HCT116 (cell line): Measurements from ENCODE around the gene AKAP13. TPM values are rescaled to one million over a fixed set of nuclear protein-coding genes. Genes with fewer than 3 reads are reported as not detected.

ENCODE experiments used
- ATAC-seq: fragments of 200-7000 bp; cut with Tn5 transposase; 2 replicates; pipeline ENCODE4 v1.9.1; 2020; ENCODE audit warnings: mild to moderate bottlenecking, moderate library complexity
- BruUV-seq: library from RNA; stranded (reverse); fragments of 400-500 nt; replicated peaks from 2 replicates; lab custom pipeline; 2021; lab: Mats Ljungman, UMichigan
- CTCF ChIA-PET: fragments of 300-600 bp; sonication (Branson Sonifier 250); formaldehyde crosslinking; loops from one replicate; lab custom pipeline; 2021; ENCODE audit warnings: antibody characterized with exemption; lab: Charles Lee
- POLR2A ChIA-PET: fragments of 300-600, 350-600 bp; sonication (Branson Sonifier 250); formaldehyde crosslinking; loops from one replicate; lab custom pipeline; 2021; ENCODE audit warnings: antibody characterized with exemption; lab: Charles Lee
- RAD21 ChIA-PET, 2 experiments: fragments of 300-600 bp; sonication (Branson Sonifier 250); formaldehyde crosslinking; loops; one replicate each; lab custom pipeline; 2023; ENCODE audit warnings: low total read pairs in 2 of 2; ENCODE audit not compliant: uncharacterized antibody in 2 of 2, unreplicated experiment in 2 of 2, low non-redundant PET in 1 of 2; lab: Charles Lee
- DNase-seq: peaks from one replicate; pipeline ENCODE4 v3.0.0-alpha.2; 2010; ENCODE audit warnings: low read depth, low spot score
- H2AFZ ChIP-seq: fragments of 200-600 bp; shearing (Covaris generic), sonication (generic); 2 replicates; pipeline ENCODE4 v1.6.1; 2017; ENCODE audit warnings: low read depth, mixed run types, mixed read lengths, antibody characterized with exemption, low read length; ENCODE audit not compliant: poor library complexity, severe bottlenecking
- H3K27ac ChIP-seq: 2 replicates; pipeline ENCODE4 v1.5.1; 2012; ENCODE audit warnings: low read depth, low read length
- H3K27me3 ChIP-seq: fragments of 200-600 bp; sonication (generic); 2 replicates; pipeline ENCODE4 v1.6.1; 2016; ENCODE audit warnings: mixed run types, low read length, mixed read lengths; ENCODE audit not compliant: insufficient read depth
- H3K36me3 ChIP-seq, 2 experiments: fragments of 200-500 bp in 1 of 2; fragments of 200-600 bp in 1 of 2; sonication (Bioruptor generic) in 1 of 2; sonication (generic) in 1 of 2; 2 replicates each; pipeline versions ENCODE4 v1.5.1 to v1.6.1; 2014 to 2016; ENCODE audit warnings: low read length in 2 of 2, inconsistent platforms in 1 of 2, mixed read lengths in 1 of 2, mixed run types in 1 of 2; ENCODE audit not compliant: insufficient read depth in 2 of 2, control insufficient read depth in 1 of 2
- H3K4me1 ChIP-seq, 2 experiments: fragments of 200-600 bp in 1 of 2; sonication (generic) in 1 of 2; 2 replicates each; pipeline versions ENCODE4 v1.5.1 to v1.6.1; 2012 to 2017; ENCODE audit warnings: low read length in 2 of 2, inconsistent platforms in 1 of 2, mild to moderate bottlenecking in 1 of 2, mixed read lengths in 1 of 2, mixed run types in 1 of 2, moderate library complexity in 1 of 2; ENCODE audit not compliant: insufficient read depth in 2 of 2, control insufficient read depth in 1 of 2
- H3K4me2 ChIP-seq: fragments of 200-600 bp; sonication (generic); 2 replicates; pipeline ENCODE4 v1.6.1; 2017; ENCODE audit warnings: mixed run types, low read length, mixed read lengths
- H3K4me3 ChIP-seq, 2 experiments: fragments of 200-600 bp in 1 of 2; sonication (generic) in 1 of 2; replicated peaks in 1 of 2; 2 replicates each; pipeline ENCODE4 v1.5.1; 2011 to 2016; ENCODE audit warnings: low read length in 2 of 2, control low read depth in 1 of 2, low read depth in 1 of 2, mild to moderate bottlenecking in 1 of 2, mixed read lengths in 1 of 2, mixed run types in 1 of 2
- H3K79me2 ChIP-seq: fragments of 200-600 bp; sonication (generic); 2 replicates; pipeline ENCODE4 v1.6.1; 2017; ENCODE audit warnings: mild to moderate bottlenecking, mixed run types, low read length, moderate library complexity, mixed read lengths; ENCODE audit not compliant: insufficient read depth
- H3K9ac ChIP-seq: fragments of 200-600 bp; sonication (generic); 2 replicates; pipeline ENCODE4 v1.6.1; 2016; ENCODE audit warnings: low read length, mixed read lengths
- H3K9me2 ChIP-seq: fragments of 200-600 bp; sonication (generic), shearing (Covaris generic); 2 replicates; pipeline ENCODE4 v1.6.1; 2017; ENCODE audit warnings: mixed run types, mild to moderate bottlenecking, moderate library complexity; ENCODE audit not compliant: insufficient read depth
- H3K9me3 ChIP-seq, 2 experiments: fragments of 200-500 bp in 1 of 2; fragments of 200-600 bp in 1 of 2; sonication (Bioruptor generic) in 1 of 2; sonication (generic) in 1 of 2; 2 replicates each; pipeline ENCODE4 v1.6.1; 2014 to 2017; ENCODE audit warnings: low read length in 2 of 2, mixed read lengths in 2 of 2, inconsistent platforms in 1 of 2, low read depth in 1 of 2, mild to moderate bottlenecking in 1 of 2, mixed run types in 1 of 2, moderate library complexity in 1 of 2; ENCODE audit not compliant: control insufficient read depth in 1 of 2, insufficient read depth in 1 of 2
- H4K20me1 ChIP-seq: fragments of 200-600 bp; sonication (generic), shearing (Covaris generic); 2 replicates; pipeline ENCODE4 v1.6.1; 2017; ENCODE audit warnings: mixed run types, mild to moderate bottlenecking, moderate library complexity; ENCODE audit not compliant: insufficient read depth
- CBX3 ChIP-seq: IDR thresholded peaks from 2 replicates; pipeline ENCODE4 v1.6.1; 2012; ENCODE audit warnings: low read depth
- CEBPB ChIP-seq: IDR thresholded peaks from 2 replicates; pipeline ENCODE4 v1.6.1; 2012; ENCODE audit warnings: low read depth
- EGR1 ChIP-seq: IDR thresholded peaks from 2 replicates; pipeline ENCODE4 v1.6.1; 2012; ENCODE audit warnings: low read depth
- ELF1 ChIP-seq: IDR thresholded peaks from 2 replicates; pipeline ENCODE4 v1.6.1; 2012; ENCODE audit warnings: low read depth, borderline replicate concordance
- EZH2phosphoT487 ChIP-seq: fragments of 200-600 bp; IDR thresholded peaks from 2 replicates; pipeline ENCODE4 v1.6.1; 2018; ENCODE audit warnings: antibody characterized with exemption, borderline replicate concordance
- FOSL1 ChIP-seq: IDR thresholded peaks from 2 replicates; pipeline ENCODE4 v1.6.1; 2012; ENCODE audit warnings: low read depth
- RAD21 ChIP-seq: IDR thresholded peaks from 2 replicates; pipeline ENCODE4 v1.6.1; 2012; ENCODE audit warnings: low read depth, mild to moderate bottlenecking
- TCF7L2 ChIP-seq: IDR thresholded peaks from 2 replicates; pipeline ENCODE4 v1.7.0; 2011; ENCODE audit warnings: borderline replicate concordance, inconsistent platforms; ENCODE audit not compliant: insufficient read depth, insufficient read length; ENCODE audit errors: extremely low read depth
- YY1 ChIP-seq: IDR thresholded peaks from 2 replicates; pipeline ENCODE4 v1.6.1; 2011; ENCODE audit warnings: low read length, low read depth, moderate library complexity, mild to moderate bottlenecking; ENCODE audit not compliant: insufficient replicate concordance; ENCODE audit errors: extremely low read depth
- ZNF274 ChIP-seq: fragments of 200-500 bp; sonication (Bioruptor generic); IDR thresholded peaks from 2 replicates; pipeline ENCODE4 v1.6.1; 2014; ENCODE audit warnings: mild to moderate bottlenecking, low read depth, low read length, inconsistent platforms
- intact Hi-C: fragments of 100-400 bp; cut with micrococcal nuclease; formaldehyde crosslinking; loops from 2 replicates; pipeline ENCODE4 v1.10.0; 2022
- total RNA-seq: library from RNA; stranded (reverse); gene quantifications from one replicate; pipeline ENCODE4 v1.2.1, GENCODE V29; 2021; ENCODE audit not compliant: unreplicated experiment
- TF ChIP-seq, protein P1 (sequence below), 3 experiments: fragments of 200-600 bp in 1 of 3; sonication (generic) in 1 of 3; IDR thresholded peaks in 2 of 3; conservative IDR thresholded peaks in 1 of 3; 2 replicates each; pipeline ENCODE4 v1.5.1; 2012 to 2017; ENCODE audit warnings: low read depth in 2 of 3, low read length in 2 of 3, antibody characterized with exemption in 1 of 3, borderline replicate concordance in 1 of 3, control low read depth in 1 of 3, mild to moderate bottlenecking in 1 of 3, mixed read lengths in 1 of 3, mixed run types in 1 of 3, moderate library complexity in 1 of 3; ENCODE audit not compliant: insufficient read depth in 1 of 3
- TF ChIP-seq, protein P2 (sequence below): IDR thresholded peaks from 2 replicates; pipeline ENCODE4 v1.6.1; 2011; ENCODE audit warnings: mild to moderate bottlenecking, low read length, moderate library complexity; ENCODE audit not compliant: insufficient replicate concordance; ENCODE audit errors: extremely low read depth
- TF ChIP-seq, protein P3 (sequence below): IDR thresholded peaks from 2 replicates; pipeline ENCODE4 v1.6.1; 2012

The AKAP13 gene
- total RNA-seq, 1 experiment from 2014 or later, result 43.1 TPM

DNA sequence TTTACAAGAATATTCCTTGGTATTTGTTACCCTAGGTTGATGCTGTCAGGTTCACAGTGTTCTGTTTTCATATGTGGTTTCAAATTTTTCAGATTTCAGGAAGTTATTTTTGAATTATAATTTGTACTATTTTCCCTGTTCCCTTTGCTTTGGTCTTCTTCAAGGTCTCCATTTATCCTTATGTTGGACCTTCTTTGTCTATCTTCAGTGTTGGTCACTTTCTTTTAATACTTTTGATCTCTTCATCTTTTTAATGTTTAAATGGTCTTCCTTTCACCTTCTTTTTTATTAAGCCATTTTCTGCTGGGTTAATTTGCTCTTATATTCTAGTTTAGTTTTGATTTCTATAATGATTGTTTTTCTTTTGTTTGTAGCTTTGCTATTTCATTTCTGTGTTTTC lies 353.0 kb downstream of the AKAP13 start:
- no peak overlapping the region for H2AFZ ChIP-seq
- no peak overlapping the region for H3K4me2 ChIP-seq
- no peak overlapping the region for H3K27ac ChIP-seq
- no TSS peak for BruUV-seq
- H4K20me1 ChIP-seq, result 0 out of 2 replicates have a peak, but pooled peaks cover 4% of the 10 kb centered on the region
- peak; percentile 48; the same call in 1 of the 2 replicates for TF ChIP-seq CBX3
- no peak for TF ChIP-seq CEBPB
- no peak for TF ChIP-seq ZNF274
- peaks cover 22 to 27% of the 10 kb centered on the region in 2 experiments for H3K36me3 ChIP-seq
- no peak overlapping the region for H3K4me3 ChIP-seq
- no peaks in the 10 kb centered on the region for H3K9me2 ChIP-seq
- no peaks in the 10 kb centered on the region for H3K27me3 ChIP-seq
- intact Hi-C loops, result loop anchor here (5.0 kb wide), 1 partner anchor 54 kb away; no protein-coding TSS in a partner anchor
- no peaks in the 10 kb centered on the region for H3K79me2 ChIP-seq
- 0 out of 4 replicates have a peak, but pooled peaks cover 3 to 6% of the 10 kb centered on the region in 2 experiments for H3K9me3 ChIP-seq
- ChIA-PET RAD21 (no interaction called here), CTCF (no interaction called here), POLR2A (interaction anchor here (0.7 kb wide), 1 partner anchor 991 kb away, joined by 3 read pairs; no protein-coding TSS in a partner anchor)
- H3K9ac ChIP-seq, result no peak overlapping the region
- DNase-seq (no peak), ATAC-seq (no peak)
- H3K4me1 ChIP-seq, result no peaks in the 10 kb centered on the region

DNA sequence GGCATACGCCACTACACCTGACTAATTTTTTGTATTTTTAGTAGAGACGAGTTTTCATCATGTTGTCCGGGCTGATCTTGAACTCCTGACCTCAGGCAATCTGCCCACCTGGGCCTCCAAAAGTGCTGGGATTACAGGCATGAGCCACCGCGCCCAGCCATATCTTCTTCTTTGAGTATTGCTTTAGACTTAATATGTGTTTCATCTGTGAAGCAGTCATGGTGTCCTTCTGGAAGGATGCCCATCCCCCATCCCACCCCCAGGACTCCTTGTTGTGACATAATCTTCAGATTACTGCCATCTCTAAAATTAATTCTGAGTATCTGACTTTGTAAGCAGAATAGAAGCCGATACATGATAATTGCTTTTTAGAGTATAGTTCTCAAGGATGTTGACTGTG lies 356.7 kb downstream of the AKAP13 start:
- Histone ChIP-seq H3K79me2 (no peaks in the 10 kb centered on the region), H3K9me3 (0 out of 4 replicates have a peak, but pooled peaks cover 3 to 6% of the 10 kb centered on the region in 2 experiments), H3K36me3 (peaks cover 12 to 19% of the 10 kb centered on the region in 2 experiments), H3K9ac (no peak overlapping the region), H3K4me3 (no peak overlapping the region), H3K4me2 (no peak overlapping the region), H3K4me1 (no peaks in the 10 kb centered on the region), H3K27me3 (no peaks in the 10 kb centered on the region), H4K20me1 (no peaks in the 10 kb centered on the region), H3K27ac (no peak overlapping the region), H3K9me2 (no peaks in the 10 kb centered on the region), H2AFZ (no peak overlapping the region)
- ChIA-PET POLR2A (no interaction called here), CTCF (no interaction called here), RAD21 (no interaction called here)
- no peak for ATAC-seq
- no TSS peak for BruUV-seq
- intact Hi-C loops, result no loop called here
- DNase-seq, result no peak
- TF ChIP-seq FOSL1 (no peak), YY1 (no peak), TCF7L2 (no peak), ELF1 (no peak), EZH2phosphoT487 (no peak), EGR1 (no peak), RAD21 (no peak)
- TF ChIP-seq, protein P1, sequence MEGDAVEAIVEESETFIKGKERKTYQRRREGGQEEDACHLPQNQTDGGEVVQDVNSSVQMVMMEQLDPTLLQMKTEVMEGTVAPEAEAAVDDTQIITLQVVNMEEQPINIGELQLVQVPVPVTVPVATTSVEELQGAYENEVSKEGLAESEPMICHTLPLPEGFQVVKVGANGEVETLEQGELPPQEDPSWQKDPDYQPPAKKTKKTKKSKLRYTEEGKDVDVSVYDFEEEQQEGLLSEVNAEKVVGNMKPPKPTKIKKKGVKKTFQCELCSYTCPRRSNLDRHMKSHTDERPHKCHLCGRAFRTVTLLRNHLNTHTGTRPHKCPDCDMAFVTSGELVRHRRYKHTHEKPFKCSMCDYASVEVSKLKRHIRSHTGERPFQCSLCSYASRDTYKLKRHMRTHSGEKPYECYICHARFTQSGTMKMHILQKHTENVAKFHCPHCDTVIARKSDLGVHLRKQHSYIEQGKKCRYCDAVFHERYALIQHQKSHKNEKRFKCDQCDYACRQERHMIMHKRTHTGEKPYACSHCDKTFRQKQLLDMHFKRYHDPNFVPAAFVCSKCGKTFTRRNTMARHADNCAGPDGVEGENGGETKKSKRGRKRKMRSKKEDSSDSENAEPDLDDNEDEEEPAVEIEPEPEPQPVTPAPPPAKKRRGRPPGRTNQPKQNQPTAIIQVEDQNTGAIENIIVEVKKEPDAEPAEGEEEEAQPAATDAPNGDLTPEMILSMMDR (IDR thresholded peaks at IDR 0.05 in 2 of 3, conservative IDR thresholded peaks at IDR 0.05 in 1 of 3; ENCODE audit: borderline replicate concordance in 1 of 3, insufficient read depth in 1 of 3, low read depth in 2 of 3, low read length in 2 of 3), result no peak
- TF ChIP-seq, protein P2, sequence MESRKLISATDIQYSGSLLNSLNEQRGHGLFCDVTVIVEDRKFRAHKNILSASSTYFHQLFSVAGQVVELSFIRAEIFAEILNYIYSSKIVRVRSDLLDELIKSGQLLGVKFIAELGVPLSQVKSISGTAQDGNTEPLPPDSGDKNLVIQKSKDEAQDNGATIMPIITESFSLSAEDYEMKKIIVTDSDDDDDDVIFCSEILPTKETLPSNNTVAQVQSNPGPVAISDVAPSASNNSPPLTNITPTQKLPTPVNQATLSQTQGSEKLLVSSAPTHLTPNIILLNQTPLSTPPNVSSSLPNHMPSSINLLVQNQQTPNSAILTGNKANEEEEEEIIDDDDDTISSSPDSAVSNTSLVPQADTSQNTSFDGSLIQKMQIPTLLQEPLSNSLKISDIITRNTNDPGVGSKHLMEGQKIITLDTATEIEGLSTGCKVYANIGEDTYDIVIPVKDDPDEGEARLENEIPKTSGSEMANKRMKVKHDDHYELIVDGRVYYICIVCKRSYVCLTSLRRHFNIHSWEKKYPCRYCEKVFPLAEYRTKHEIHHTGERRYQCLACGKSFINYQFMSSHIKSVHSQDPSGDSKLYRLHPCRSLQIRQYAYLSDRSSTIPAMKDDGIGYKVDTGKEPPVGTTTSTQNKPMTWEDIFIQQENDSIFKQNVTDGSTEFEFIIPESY, result no peak
- TF ChIP-seq, protein P3, sequence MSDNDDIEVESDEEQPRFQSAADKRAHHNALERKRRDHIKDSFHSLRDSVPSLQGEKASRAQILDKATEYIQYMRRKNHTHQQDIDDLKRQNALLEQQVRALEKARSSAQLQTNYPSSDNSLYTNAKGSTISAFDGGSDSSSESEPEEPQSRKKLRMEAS, result no peak
